GM12801 (cell line): ENCODE results near the gene ADIPOQ.

Experiments
- TF ChIP-seq, protein P1 (sequence below): IDR thresholded peaks from one replicate; pipeline ENCODE4 v1.5.1; 2011; ENCODE audit warnings: control low read depth; ENCODE audit not compliant: insufficient read length; ENCODE audit errors: extremely low read depth

The ADIPOQ gene

GRCh38 chr3:186886202-186886981 is 43.9 kb downstream of the ADIPOQ start:
- TF ChIP-seq, protein P1, sequence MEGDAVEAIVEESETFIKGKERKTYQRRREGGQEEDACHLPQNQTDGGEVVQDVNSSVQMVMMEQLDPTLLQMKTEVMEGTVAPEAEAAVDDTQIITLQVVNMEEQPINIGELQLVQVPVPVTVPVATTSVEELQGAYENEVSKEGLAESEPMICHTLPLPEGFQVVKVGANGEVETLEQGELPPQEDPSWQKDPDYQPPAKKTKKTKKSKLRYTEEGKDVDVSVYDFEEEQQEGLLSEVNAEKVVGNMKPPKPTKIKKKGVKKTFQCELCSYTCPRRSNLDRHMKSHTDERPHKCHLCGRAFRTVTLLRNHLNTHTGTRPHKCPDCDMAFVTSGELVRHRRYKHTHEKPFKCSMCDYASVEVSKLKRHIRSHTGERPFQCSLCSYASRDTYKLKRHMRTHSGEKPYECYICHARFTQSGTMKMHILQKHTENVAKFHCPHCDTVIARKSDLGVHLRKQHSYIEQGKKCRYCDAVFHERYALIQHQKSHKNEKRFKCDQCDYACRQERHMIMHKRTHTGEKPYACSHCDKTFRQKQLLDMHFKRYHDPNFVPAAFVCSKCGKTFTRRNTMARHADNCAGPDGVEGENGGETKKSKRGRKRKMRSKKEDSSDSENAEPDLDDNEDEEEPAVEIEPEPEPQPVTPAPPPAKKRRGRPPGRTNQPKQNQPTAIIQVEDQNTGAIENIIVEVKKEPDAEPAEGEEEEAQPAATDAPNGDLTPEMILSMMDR, result no peak

GRCh38 chr3:186888569-186888968 is 46.1 kb downstream of the ADIPOQ start:
- TF ChIP-seq, protein P1, result no peak

DNA sequence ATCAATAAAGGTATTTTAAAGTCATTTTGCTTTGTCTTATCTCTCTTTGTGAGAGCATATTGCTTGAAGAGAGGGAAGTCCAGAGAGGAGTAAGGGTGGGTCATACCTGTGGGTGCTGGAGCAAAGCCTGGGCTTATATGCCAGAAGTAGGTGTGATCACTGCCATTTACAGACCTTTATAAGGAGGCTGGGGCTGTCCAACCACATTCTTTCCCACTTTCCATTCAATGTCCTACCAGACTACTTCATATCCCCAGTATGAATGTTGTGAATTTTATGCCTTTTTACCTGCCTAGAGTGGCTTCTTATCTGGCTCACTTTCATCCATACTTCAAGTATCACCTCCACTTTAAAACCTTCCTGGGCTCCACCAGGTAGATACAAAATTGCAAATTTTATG is 48.4 kb downstream of the ADIPOQ start:
- TF ChIP-seq, protein P1, result no peak

DNA sequence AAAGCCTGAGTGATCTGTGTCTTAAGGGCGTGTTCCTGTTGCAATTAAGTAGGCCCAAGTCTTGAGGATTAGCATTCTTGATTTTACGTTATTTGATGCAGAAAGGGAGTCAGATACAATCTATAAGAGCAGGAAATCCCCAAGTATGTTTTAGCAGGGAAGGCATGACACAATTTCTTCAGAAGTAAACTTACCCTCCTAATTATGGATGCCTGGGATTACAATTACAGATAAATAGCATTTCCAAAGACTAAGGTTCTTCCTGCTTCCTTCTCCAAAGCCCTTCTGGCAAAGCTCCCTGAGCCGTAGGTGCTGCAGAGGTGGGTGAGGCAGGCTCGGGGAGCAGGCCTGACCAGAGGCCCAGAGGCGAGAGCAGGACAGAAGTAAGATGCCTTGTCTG is 52.9 kb downstream of the ADIPOQ start:
- TF ChIP-seq, protein P1, result no peak

GRCh38 chr3:186896006-186896405 is 53.5 kb downstream of the ADIPOQ start:
- TF ChIP-seq, protein P1, result no peak

GRCh38 chr3:186896875-186897274 is 54.4 kb downstream of the ADIPOQ start:
- TF ChIP-seq, protein P1, result no peak

DNA sequence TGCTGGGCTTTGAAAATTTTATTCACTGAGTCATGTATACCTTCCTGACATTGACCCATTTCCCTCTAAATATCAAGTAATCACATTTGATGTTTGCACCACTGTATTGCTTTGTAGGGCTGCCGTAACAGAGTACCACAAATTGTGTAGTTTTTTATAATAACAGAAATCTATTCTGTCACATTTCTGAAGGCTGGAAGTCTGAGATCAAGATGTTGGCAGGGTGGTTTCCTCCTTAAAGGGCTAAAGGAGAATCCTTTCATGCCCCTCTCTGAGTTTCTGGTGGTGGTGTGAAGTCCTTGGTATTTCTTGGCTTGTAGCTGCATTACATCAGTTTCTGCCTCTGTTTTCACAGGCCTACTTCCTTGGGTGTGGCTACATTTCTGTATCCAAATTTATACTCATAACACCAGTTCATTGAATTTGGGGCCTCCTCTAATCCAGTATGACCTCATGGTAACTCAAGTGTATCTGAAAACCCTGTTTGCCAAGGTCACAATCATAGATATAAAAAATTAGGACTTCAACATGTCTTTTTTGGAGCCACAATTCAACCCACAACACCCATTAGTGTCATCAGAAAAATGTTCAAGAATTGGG is 58.7 kb downstream of the ADIPOQ start:
- TF ChIP-seq, protein P1, result no peak
